Neutrophil (primary cell): ENCODE data around the gene HRAS.

ENCODE experiments used
- H3K27ac ChIP-seq: fragments of 200-600 bp; sonication (generic); 2 replicates; pipeline ENCODE4 v1.5.1; 2016; ENCODE audit warnings: mild to moderate bottlenecking, moderate library complexity
- H3K27me3 ChIP-seq: fragments of 200-600 bp; sonication (generic); 2 replicates; pipeline ENCODE4 v1.6.0; 2016; ENCODE audit warnings: mild to moderate bottlenecking
- H3K36me3 ChIP-seq: fragments of 200-600 bp; sonication (generic); 2 replicates; pipeline ENCODE4 v1.5.1; 2017
- H3K4me1 ChIP-seq, 2 experiments: fragments of 200-600 bp in 1 of 2; sonication (generic) in 1 of 2; 1 replicate in 1 of 2; 2 replicates in 1 of 2; pipeline versions ENCODE4 v1.5.1 to v1.6.1; 2013 to 2016; ENCODE audit warnings: low read depth in 1 of 2, low read length in 1 of 2, mild to moderate bottlenecking in 1 of 2, moderate library complexity in 1 of 2; ENCODE audit not compliant: control insufficient read depth in 1 of 2, insufficient read depth in 1 of 2
- H3K4me3 ChIP-seq, 2 experiments: fragments of 200-600 bp in 1 of 2; sonication (generic) in 1 of 2; 1 replicate in 1 of 2; 2 replicates in 1 of 2; pipeline ENCODE4 v1.5.1; 2013 to 2016; ENCODE audit warnings: low read depth in 1 of 2, low read length in 1 of 2, mild to moderate bottlenecking in 1 of 2, moderate library complexity in 1 of 2
- H3K9me3 ChIP-seq: fragments of 200-600 bp; sonication (generic); 2 replicates; pipeline ENCODE4 v1.5.1; 2016
- TF ChIP-seq, protein P1 (sequence below): fragments of 200-600 bp; sonication (generic); IDR thresholded peaks from 2 replicates; pipeline ENCODE4 v1.5.1; 2016; ENCODE audit warnings: antibody characterized with exemption

Gene HRAS

DNA sequence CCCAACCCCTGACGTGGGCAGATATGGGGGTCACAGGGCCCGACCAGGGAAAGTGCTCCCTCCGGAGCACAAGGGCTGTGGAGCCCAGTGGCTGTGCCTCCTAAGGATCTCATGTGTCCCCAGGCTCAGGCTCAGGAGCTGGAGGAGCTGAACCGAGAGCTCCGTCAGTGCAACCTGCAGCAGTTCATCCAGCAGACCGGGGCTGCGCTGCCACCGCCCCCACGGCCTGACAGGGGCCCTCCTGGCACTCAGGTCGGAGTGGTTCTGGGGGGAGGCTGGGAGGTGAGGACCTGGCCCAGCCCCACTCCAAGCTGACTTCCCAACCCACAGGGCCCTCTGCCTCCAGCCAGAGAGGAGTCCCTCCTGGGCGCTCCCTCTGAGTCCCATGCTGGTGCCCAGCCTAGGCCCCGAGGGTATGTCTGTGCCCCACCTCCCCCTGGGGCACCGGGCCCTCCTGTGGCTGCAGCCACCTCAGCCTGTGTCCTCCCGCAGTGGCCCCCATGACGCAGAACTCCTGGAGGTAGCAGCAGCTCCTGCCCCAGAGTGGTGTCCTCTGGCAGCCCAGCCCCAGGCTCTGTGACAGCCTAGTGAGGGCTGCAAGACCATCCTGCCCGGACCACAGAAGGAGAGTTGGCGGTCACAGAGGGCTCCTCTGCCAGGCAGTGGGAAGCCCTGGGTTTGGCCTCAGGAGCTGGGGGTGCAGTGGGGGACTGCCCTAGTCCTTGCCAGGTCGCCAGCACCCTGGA, 27.9 kb upstream of the HRAS start:
- Histone ChIP-seq H3K4me1 (peaks cover 25 to 30% of the 10 kb centered on the region in 2 experiments), H3K27ac (no peak overlapping the region), H3K27me3 (peaks cover 41% of the 10 kb centered on the region), H3K4me3 (no peak overlapping the region), H3K9me3 (no peaks in the 10 kb centered on the region), H3K36me3 (peaks cover 19% of the 10 kb centered on the region)
- TF ChIP-seq, protein P1, sequence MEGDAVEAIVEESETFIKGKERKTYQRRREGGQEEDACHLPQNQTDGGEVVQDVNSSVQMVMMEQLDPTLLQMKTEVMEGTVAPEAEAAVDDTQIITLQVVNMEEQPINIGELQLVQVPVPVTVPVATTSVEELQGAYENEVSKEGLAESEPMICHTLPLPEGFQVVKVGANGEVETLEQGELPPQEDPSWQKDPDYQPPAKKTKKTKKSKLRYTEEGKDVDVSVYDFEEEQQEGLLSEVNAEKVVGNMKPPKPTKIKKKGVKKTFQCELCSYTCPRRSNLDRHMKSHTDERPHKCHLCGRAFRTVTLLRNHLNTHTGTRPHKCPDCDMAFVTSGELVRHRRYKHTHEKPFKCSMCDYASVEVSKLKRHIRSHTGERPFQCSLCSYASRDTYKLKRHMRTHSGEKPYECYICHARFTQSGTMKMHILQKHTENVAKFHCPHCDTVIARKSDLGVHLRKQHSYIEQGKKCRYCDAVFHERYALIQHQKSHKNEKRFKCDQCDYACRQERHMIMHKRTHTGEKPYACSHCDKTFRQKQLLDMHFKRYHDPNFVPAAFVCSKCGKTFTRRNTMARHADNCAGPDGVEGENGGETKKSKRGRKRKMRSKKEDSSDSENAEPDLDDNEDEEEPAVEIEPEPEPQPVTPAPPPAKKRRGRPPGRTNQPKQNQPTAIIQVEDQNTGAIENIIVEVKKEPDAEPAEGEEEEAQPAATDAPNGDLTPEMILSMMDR: no peak

GRCh38 chr11:562046-562645, 26.8 kb upstream of the HRAS start:
- Histone ChIP-seq H3K27ac (no peak overlapping the region), H3K36me3 (peaks cover 19% of the 10 kb centered on the region), H3K4me1 (peaks cover 21 to 22% of the 10 kb centered on the region in 2 experiments), H3K4me3 (peak overlapping the region; percentile 87), H3K9me3 (no peaks in the 10 kb centered on the region), H3K27me3 (peaks cover 41% of the 10 kb centered on the region)
- TF ChIP-seq, protein P1: no peak

- TF ChIP-seq, protein P1: no peak
- Histone ChIP-seq H3K27me3 (peaks cover 41% of the 10 kb centered on the region), H3K4me3 (peak overlapping the region; percentile 87), H3K9me3 (no peaks in the 10 kb centered on the region), H3K4me1 (peaks cover 18 to 23% of the 10 kb centered on the region in 2 experiments), H3K36me3 (peaks cover 19% of the 10 kb centered on the region), H3K27ac (peak overlapping the region; percentile 78)
Measured at GRCh38 chr11:561148-562003, 26.0 kb upstream of the HRAS start.

- Histone ChIP-seq H3K27me3 (peaks cover 44% of the 10 kb centered on the region), H3K27ac (peak within 1 kb of the TSS; percentile 78), H3K4me3 (peak within 1 kb of the TSS; percentile 87), H3K4me1 (peaks cover 18 to 31% of the 10 kb centered on the region in 2 experiments), H3K9me3 (no peaks in the 10 kb centered on the region), H3K36me3 (peaks cover 19% of the 10 kb centered on the region)
- TF ChIP-seq, protein P1: peak; percentile 44
Measured at GRCh38 chr11:560305-561147, 25.1 kb upstream of the HRAS start, which contains the start of the genes LMNTD2 and RASSF7. TSS of gene LMNTD2 (minus strand) at chr11:560738. CDS start at chr11:560716, 22 bp downstream. TSS of gene RASSF7 (plus strand) at chr11:560970. CDS start at chr11:561769, 799 bp downstream.
